GM12878 (cell line): ENCODE data around the gene PRDM15. TPM values are rescaled to one million over a fixed set of nuclear protein-coding genes. Genes with fewer than 3 reads are reported as not detected.

Experiments
- ASH2L ChIP-seq: fragments of 300-600, 200-600 bp; sonication (generic); IDR thresholded peaks from 2 replicates; pipeline ENCODE4 v1.6.1; 2017; ENCODE audit warnings: low read depth, mild to moderate bottlenecking, borderline replicate concordance
- ATF7 ChIP-seq: fragments of 450-650 bp; IDR thresholded peaks from 2 replicates; pipeline ENCODE4 v1.6.1; 2016; ENCODE audit warnings: low read depth, mild to moderate bottlenecking
- BCL11A ChIP-seq: IDR thresholded peaks from 2 replicates; pipeline ENCODE4 v1.6.1; 2011; ENCODE audit warnings: low read depth, low read length
- BHLHE40 ChIP-seq, 2 experiments: fragments of 450-650 bp in 1 of 2; IDR thresholded peaks; 2 replicates each; pipeline ENCODE4 v1.6.1; 2011 to 2017; ENCODE audit warnings: low read depth in 2 of 2, borderline replicate concordance in 1 of 2, improper control_type of control experiment in 1 of 2, low read length in 1 of 2, mild to moderate bottlenecking in 1 of 2
- CBX3 ChIP-seq: fragments of 200-600 bp; sonication (generic); IDR thresholded peaks from 2 replicates; pipeline ENCODE4 v1.6.1; 2016; ENCODE audit warnings: low read depth, borderline replicate concordance
- CEBPZ ChIP-seq: fragments of 150-350 bp; IDR thresholded peaks from 2 replicates; pipeline ENCODE4 v1.6.1; 2016; ENCODE audit warnings: low read depth, low read length
- EED ChIP-seq: sonication (generic); IDR thresholded peaks from 2 replicates; pipeline ENCODE4 v1.6.1; 2016; ENCODE audit warnings: antibody characterized with exemption, low read depth
- FOS ChIP-seq: IDR thresholded peaks from 3 replicates; pipeline ENCODE4 v1.6.1; 2011; ENCODE audit warnings: borderline replicate concordance; ENCODE audit not compliant: insufficient read length; ENCODE audit errors: extremely low read depth
- FOXK2 ChIP-seq: fragments of 450-650 bp; IDR thresholded peaks from 2 replicates; pipeline ENCODE4 v1.6.1; 2017; ENCODE audit warnings: mild to moderate bottlenecking, moderate library complexity
- HDGF ChIP-seq: fragments of 450-650 bp; IDR thresholded peaks from 2 replicates; pipeline ENCODE4 v1.6.1; 2016; ENCODE audit warnings: antibody characterized with exemption
- IKZF2 ChIP-seq, 2 experiments: fragments of 450-650 bp; IDR thresholded peaks; 2 replicates each; pipeline ENCODE4 v1.6.1; 2017; ENCODE audit warnings: mild to moderate bottlenecking in 2 of 2, moderate library complexity in 2 of 2
- MEF2B ChIP-seq: fragments of 450-650 bp; IDR thresholded peaks from 2 replicates; pipeline ENCODE4 v1.6.1; 2018; ENCODE audit warnings: mild to moderate bottlenecking, moderate library complexity; ENCODE audit not compliant: partially characterized antibody, poor library complexity, severe bottlenecking
- MYB ChIP-seq: fragments of 150-350 bp; IDR thresholded peaks from 2 replicates; pipeline ENCODE4 v1.6.1; 2014; ENCODE audit warnings: mild to moderate bottlenecking, low read depth, low read length, borderline replicate concordance
- NBN ChIP-seq: fragments of 450-650 bp; IDR thresholded peaks from 2 replicates; pipeline ENCODE4 v1.6.1; 2016
- PBX3 ChIP-seq: IDR thresholded peaks from 2 replicates; pipeline ENCODE4 v1.6.1; 2011; ENCODE audit warnings: mild to moderate bottlenecking, low read depth, low read length, moderate library complexity; ENCODE audit not compliant: insufficient replicate concordance
- POLR2AphosphoS5 ChIP-seq: IDR thresholded peaks from 2 replicates; pipeline ENCODE4 v1.6.1; 2011; ENCODE audit warnings: mild to moderate bottlenecking, low read length, inconsistent platforms
- POU2F2 ChIP-seq: IDR thresholded peaks from 3 replicates; pipeline ENCODE4 v1.6.1; 2011; ENCODE audit warnings: low read depth, mild to moderate bottlenecking, low read length, borderline replicate concordance
- RAD21 ChIP-seq: IDR thresholded peaks from 2 replicates; pipeline ENCODE4 v1.6.1; 2011; ENCODE audit warnings: mild to moderate bottlenecking, low read depth, low read length, moderate library complexity; ENCODE audit not compliant: insufficient read depth
- RELA ChIP-seq: fragments of 450-650 bp; IDR thresholded peaks from 2 replicates; pipeline ENCODE4 v1.8.0; 2014; ENCODE audit warnings: borderline replicate concordance; ENCODE audit not compliant: partially characterized antibody
- SREBF2 ChIP-seq: IDR thresholded peaks from 2 replicates; pipeline ENCODE4 v1.6.1; 2012; ENCODE audit warnings: mild to moderate bottlenecking, low read length
- TCF3 ChIP-seq: IDR thresholded peaks from 2 replicates; pipeline ENCODE4 v1.6.1; 2012; ENCODE audit warnings: low read depth, mild to moderate bottlenecking, low read length, borderline replicate concordance; ENCODE audit not compliant: insufficient read depth
- YY1 ChIP-seq: IDR thresholded peaks from 2 replicates; pipeline ENCODE4 v1.6.1; 2011; ENCODE audit warnings: low read depth, mild to moderate bottlenecking, low read length
- ZBTB4 ChIP-seq: fragments of 450-650 bp; formaldehyde crosslinking; IDR thresholded peaks from 2 replicates; pipeline ENCODE4 v1.4.0; 2022; ENCODE audit warnings: mild to moderate bottlenecking, moderate library complexity
- ZNF384 ChIP-seq: IDR thresholded peaks from 2 replicates; pipeline ENCODE4 v1.6.1; 2012; ENCODE audit warnings: low read depth, mild to moderate bottlenecking, low read length, improper control_type of control experiment, borderline replicate concordance
- polyA plus RNA-seq, 11 experiments: library from polyadenylated mRNA; depleted of rRNA in 4 of 11; unstranded in 6 of 11; stranded (reverse) in 5 of 11; fragments of >200 nt; fragmentation: Nextera tagmentation in 4 of 11; fragmentation: Illumina TruSeq in 1 of 11; extraction: Ambion mirVana in 4 of 11; extraction: Trizol in 1 of 11; gene quantifications; 1 replicate in 1 of 11; 2 replicates in 10 of 11; pipeline versions ENCODE4 v1.2.1 to v1.2.3, GENCODE V29; 2011 to 2016; ENCODE audit warnings: inconsistent platforms in 2 of 11, missing spikeins in 2 of 11, low read depth in 1 of 11
- total RNA-seq, 4 experiments: library from RNA; depleted of rRNA in 3 of 4; stranded (reverse); fragments of >200 nt in 3 of 4; fragmentation: Illumina TruSeq in 1 of 4; extraction: Trizol in 1 of 4; gene quantifications; 2 replicates each; pipeline versions ENCODE4 v1.2.1 to v1.2.3, GENCODE V29; 2013 to 2021

Gene PRDM15
- total and polyA plus RNA-seq, 10 of the 15 experiments (the other 5 are each of a cell fraction or from before 2014, with no cell fraction given), result 2.2 to 16.0 (median 8.6) TPM

- TF ChIP-seq MYB, result no peak
- TF ChIP-seq SREBF2, result no peak
- TF ChIP-seq RAD21, result no peak
- TF ChIP-seq FOXK2, result no peak
- TF ChIP-seq BCL11A, result no peak
- no peak for TF ChIP-seq BHLHE40 (IDR thresholded peaks at IDR 0.05; ENCODE audit: borderline replicate concordance in 1 of 2, low read depth in 2 of 2, low read length in 1 of 2)
- TF ChIP-seq ZBTB4 (CRISPR knock-in tag), result no peak
- TF ChIP-seq CBX3, result no peak
- no peak for TF ChIP-seq CEBPZ
- TF ChIP-seq POLR2AphosphoS5, result peak; percentile 48; the same call in 1 of the 2 replicates
- TF ChIP-seq MEF2B, result no peak
- peak; percentile 9; the same call in 1 of the 2 replicates for TF ChIP-seq ATF7
- TF ChIP-seq EED, result peak; percentile 56; the same call in 1 of the 2 replicates
- TF ChIP-seq IKZF2 (IDR thresholded peaks at IDR 0.05), result peak; percentile 56 to 60; a peak in 1 of 4 replicates
- TF ChIP-seq TCF3, result 0 out of 2 replicates have a peak, but pooled peaks have one; percentile 35
- 0 out of 2 replicates have a peak, but pooled peaks have one; percentile 61 for TF ChIP-seq HDGF
- no peak for TF ChIP-seq RELA
- TF ChIP-seq POU2F2, result 0 out of 3 replicates have a peak, but pooled peaks have one; percentile 34
- no peak for TF ChIP-seq YY1
- TF ChIP-seq PBX3, result no peak
- no peak for TF ChIP-seq ASH2L
- peak; percentile 33; the same call in 1 of the 2 replicates for TF ChIP-seq NBN
- no peak for TF ChIP-seq ZNF384
- no peak for TF ChIP-seq FOS
Measured at GRCh38 chr21:41926117-41926806, 47.1 kb upstream of the PRDM15 start (continued).
